Fibroblast of pulmonary artery (primary cell): ENCODE results near the gene MTRF1.

ENCODE experiments used
- DNase-seq: peaks from one replicate; pipeline ENCODE4 v3.0.0-alpha.2; 2010; ENCODE audit warnings: low read depth
- H3K4me3 ChIP-seq: replicated peaks from 2 replicates; pipeline ENCODE4 v1.5.1; 2011; ENCODE audit warnings: low read depth, mild to moderate bottlenecking, control low read depth, low read length, moderate library complexity
- TF ChIP-seq, protein P1 (sequence below): IDR thresholded peaks from 2 replicates; pipeline ENCODE4 v1.5.1; 2011; ENCODE audit warnings: mild to moderate bottlenecking, control low read depth, low read length, inconsistent platforms; ENCODE audit errors: missing control alignments

Gene MTRF1

DNA sequence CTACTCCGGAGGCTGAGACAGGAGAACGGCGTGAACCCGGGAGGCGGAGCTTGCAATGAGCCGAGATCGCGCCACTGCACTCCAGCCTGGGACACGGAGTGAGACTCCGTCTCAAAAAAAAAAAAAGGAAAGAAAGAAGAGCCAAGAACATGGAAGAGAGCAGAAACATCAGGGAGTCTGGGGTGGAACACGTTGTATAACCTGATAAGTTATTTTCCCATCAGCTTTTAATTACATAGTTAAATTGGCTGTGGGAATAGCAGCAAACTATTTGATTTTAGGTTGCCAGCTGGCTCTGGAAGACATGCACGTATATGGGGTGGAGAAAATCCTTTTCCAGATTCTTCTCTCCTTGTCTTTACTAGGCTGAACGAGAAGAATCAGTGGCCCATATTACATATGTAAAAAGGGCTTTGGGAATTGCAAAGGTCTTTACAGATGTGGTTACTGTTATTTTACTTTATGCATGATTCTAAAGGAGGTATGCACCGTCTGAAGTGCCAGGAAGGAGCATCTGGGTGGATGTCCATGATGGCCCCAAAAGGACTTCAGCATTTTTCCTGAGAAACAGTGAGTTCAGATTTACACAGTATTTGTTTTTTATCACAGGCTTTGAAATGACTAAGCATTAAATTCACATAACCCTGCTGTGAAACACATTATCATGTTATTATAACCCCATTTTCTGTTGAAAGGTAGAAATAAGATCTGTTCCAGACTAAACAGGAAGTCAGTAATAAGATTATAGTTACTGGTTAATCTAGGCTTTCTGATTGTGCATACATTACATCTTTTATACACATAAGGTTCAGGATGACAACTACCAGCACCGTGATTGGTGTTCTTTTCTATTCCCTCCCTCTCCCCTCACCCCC, 43.1 kb upstream of the MTRF1 start:
- no peak overlapping the region for H3K4me3 ChIP-seq
- no peak for DNase-seq
- TF ChIP-seq, protein P1, sequence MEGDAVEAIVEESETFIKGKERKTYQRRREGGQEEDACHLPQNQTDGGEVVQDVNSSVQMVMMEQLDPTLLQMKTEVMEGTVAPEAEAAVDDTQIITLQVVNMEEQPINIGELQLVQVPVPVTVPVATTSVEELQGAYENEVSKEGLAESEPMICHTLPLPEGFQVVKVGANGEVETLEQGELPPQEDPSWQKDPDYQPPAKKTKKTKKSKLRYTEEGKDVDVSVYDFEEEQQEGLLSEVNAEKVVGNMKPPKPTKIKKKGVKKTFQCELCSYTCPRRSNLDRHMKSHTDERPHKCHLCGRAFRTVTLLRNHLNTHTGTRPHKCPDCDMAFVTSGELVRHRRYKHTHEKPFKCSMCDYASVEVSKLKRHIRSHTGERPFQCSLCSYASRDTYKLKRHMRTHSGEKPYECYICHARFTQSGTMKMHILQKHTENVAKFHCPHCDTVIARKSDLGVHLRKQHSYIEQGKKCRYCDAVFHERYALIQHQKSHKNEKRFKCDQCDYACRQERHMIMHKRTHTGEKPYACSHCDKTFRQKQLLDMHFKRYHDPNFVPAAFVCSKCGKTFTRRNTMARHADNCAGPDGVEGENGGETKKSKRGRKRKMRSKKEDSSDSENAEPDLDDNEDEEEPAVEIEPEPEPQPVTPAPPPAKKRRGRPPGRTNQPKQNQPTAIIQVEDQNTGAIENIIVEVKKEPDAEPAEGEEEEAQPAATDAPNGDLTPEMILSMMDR: no peak

DNA sequence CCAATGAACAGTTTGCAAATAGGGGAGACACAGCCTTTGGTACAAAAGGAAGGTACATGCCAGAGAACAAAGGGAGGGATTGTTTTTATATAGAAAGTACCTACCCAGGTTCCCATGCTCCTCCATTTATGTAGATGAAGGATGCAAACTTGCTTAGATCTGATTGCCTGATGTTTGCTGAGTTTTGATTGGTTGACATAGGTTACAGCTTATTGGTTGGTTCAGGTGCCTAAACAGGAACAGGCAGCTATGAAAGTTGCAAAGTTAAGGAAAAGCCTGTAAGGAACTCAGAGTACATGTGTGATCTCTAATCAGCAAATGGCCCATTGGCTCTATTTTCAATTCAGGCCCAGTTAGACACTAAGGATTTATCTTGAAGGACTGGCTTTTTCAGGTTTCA, 41.2 kb upstream of the MTRF1 start:
- TF ChIP-seq, protein P1: no peak
- H3K4me3 ChIP-seq: no peak overlapping the region
- DNase-seq: no peak

DNA sequence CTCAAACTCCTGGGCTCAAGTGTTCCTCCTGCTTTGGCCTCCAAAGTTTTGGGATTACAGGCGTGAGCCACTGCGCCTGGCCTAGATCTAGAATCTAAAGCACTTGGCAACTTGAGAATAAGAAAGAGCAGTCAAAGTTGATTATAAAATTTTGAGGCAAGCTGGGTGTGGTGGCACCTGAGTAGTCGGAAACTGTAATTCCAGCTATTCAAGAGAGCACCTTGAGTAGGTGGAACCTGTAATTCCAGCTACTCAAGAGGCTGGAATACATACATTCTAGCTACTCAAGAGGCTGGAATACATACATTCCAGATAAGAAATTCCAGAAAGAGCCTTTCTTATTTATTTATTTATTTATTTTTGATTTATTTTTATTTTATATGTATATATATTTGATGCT, 39.4 kb upstream of the MTRF1 start:
- TF ChIP-seq, protein P1: no peak
- DNase-seq: no peak

DNA sequence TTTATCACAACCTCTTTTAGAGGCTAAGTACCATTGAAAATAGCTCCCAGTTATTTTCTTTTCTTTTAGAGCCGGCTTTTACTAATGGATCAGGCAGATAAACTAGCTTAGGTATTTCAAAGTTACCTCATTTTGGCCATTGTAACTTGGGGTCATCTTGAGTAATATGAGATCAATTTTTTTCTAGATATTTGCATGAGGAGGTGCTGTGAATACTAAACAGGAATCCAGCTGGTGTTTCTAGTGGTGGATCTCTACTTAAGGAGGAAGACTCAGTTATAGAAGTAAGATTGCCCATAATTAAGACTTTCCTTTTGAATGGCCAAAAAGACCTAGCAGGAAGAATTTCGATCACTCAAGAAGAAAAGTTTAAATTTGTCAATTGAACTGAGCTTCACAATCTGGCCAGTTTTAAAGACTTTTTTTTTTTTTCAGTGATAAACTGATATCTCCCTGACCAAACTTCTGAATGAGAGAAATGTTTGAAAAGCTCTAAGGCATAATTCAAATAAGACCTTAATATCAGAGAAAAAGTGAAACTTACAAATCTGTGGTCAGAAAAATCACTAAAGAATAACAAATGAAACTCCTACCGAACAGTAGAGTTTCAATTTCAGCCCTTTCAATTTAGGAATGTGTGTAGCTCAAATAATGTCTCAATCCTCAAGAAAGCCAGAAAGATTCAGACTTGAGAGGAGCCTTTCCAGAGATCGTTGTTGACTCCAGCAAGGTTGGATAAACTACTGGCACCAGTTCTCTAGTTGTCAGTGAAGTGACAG, 36.1 kb upstream of the MTRF1 start:
- no peak for DNase-seq
- no peak overlapping the region for H3K4me3 ChIP-seq
- TF ChIP-seq, protein P1: no peak

More for the DNA sequence above, 39.4 kb upstream of the MTRF1 start:
- no peak overlapping the region for H3K4me3 ChIP-seq

DNA sequence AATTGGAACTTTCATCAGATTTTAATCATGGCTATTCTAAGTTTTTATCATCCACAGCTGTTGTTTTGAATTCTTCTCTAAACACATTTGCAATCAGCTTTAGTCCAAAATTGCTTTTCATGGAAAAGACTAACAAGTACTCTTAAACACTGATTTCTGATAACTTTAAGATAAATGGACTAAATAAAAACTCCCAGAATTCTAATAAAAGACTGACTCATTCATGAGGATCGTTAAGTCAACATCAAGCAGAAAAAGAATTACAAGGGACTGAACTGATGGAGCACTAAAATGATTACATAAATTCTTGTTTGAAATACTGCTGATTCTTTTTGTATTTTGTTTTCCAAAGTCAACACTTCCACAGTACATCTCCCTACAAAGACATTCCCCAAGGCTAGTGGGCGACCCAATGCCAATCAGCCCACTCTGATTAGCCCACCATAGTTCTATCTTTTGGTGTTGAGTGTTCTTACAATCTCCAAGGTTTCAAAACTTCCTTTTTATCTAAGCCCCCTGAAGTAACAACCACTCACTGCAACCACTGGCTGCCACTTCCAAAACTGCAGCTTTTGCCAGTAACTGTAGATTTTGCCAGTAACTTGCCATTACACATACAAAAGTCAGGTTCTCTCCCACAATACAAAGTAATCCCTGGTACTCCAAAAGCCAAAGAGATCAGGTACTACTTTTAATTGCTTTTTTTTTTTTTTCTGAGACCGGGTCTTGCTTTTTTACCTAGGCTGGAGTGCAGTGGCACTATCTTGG, 33.7 kb upstream of the MTRF1 start:
- no peak overlapping the region for H3K4me3 ChIP-seq
- no peak for DNase-seq
- TF ChIP-seq, protein P1: no peak

DNA sequence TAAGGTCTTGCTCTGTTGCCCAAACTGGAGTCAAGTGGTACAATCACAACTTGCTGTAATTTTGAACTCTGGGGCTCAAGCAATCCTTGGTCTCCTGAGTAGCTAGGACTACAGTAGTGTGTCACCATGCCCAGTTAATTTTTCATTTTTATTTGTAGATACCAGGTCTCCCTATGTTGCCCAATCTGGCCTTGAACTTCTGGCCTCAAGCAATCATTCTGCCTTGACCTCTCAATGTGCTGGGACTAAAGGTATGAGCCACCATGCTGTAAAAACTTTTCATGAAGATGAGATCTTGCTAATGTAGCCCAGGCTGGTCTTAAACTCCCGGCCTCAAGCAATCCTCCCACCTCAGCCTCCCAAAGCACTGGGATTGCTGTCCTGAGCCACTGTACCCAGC, 32.6 kb upstream of the MTRF1 start:
- no peak for DNase-seq
- H3K4me3 ChIP-seq: no peak overlapping the region
- TF ChIP-seq, protein P1: no peak
